Stimulated activated CD8-positive, alpha-beta memory T cell treated with anti-CD3 and anti-CD28 coated beads, Interleukin-7, amount 100 ng/mL, for 24 hours (primary cell): ENCODE data around the gene NTHL1.

ENCODE experiments used
- DNase-seq: peaks from one replicate; pipeline ENCODE4 v3.0.0-alpha.2; 2020; ENCODE audit warnings: low read depth

NTHL1 gene

DNA sequence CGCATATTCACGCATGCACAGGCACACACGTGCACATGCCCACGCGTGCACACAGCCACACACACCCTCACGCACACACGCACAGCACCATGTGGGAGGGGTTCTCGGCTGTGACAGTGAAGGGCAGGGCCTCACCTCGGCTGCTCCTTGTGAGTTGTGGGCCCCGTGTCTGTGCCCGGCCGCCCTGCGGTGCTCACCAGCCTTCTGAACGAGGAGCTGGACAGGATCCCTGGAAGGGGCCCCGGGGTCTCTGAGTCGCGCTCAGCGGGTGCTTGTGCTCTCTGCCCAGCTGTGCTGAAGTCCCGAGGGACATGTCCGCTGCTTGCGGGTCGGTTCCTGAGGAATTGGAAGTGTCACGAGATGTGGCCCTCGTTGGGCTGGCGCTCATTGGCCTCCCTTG, 16.2 kb upstream of the NTHL1 start:
- DNase-seq, result no peak

DNA sequence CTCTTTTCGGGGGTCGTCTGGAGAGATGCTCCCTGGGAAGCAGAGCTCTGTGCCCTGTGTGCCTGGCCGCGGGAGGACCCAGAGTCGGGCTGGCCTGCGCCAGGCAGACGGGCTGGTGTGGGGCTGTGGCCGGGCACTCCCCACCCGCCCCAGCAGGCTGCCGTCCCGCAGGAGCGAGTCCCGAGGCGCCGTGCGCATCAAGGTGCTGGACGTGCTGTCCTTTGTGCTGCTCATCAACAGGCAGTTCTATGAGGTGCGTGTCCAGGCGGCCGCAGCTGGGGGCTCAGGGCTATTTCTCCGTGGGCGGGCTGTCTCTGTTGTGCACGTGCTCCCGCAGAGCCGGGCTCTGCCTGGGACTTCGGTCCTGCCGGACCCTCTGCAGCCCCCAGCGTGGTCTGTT, 15.2 kb upstream of the NTHL1 start:
- DNase-seq, result no peak

DNA sequence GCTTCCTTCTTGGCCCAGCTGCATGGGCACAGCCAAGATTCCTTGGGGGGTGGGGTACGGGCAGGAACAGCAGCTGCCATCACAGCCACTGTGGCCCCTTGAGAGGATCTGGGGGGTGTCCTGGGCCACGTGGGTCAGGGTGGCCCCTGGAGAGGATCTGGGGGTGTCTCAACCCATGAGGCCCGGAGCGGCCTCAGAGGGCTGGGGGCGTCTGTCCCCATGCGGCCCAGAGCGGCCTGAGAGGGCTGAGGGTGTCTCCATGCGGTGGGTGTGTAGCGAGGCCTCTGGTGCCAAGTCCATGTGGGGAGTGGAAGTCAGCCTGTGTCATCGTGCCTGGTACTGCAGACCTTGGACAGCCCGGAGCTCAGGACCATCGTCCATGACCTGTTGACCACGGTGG, 13.9 kb upstream of the NTHL1 start:
- DNase-seq, result no peak

DNA sequence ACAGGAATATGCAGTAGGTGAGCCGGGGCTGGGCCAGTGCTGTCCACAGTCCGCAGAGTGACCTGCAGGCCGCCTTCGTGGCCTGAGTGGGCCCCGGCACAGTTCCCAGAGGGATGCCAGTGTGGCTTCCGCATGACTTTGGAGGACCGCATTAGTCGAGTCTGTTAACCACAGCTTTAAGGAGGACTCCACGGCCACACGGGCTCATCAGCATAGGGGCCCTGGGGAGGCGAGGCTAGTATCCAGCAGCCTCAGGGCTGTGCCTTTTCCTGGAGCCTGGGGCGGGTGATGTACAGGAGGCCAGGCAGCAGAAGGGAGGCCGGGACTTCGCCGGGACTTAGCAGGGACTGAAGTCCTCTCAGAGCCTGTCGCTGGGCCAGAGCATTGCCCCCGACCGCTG, 13.4 kb upstream of the NTHL1 start:
- DNase-seq, result no peak

DNA sequence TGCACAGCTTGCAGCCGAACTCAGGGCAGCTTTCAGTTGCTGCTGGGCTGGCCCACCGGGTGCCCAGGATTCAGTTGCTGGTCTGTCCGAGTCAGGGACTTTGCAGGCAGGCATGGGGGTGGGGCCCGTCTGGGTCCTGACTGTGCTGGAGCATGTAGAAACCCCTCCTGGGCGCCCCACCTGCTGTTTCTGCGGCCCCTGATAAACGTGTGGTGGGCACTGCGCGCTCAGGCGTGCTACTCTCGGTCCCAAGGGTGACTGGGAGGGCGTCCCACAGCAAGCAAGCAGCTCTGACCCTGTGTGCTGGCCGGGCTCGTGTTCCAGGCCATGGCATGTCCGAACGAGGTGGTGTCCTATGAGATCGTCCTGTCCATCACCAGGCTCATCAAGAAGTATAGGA, 12.7 kb upstream of the NTHL1 start:
- no peak for DNase-seq

DNA sequence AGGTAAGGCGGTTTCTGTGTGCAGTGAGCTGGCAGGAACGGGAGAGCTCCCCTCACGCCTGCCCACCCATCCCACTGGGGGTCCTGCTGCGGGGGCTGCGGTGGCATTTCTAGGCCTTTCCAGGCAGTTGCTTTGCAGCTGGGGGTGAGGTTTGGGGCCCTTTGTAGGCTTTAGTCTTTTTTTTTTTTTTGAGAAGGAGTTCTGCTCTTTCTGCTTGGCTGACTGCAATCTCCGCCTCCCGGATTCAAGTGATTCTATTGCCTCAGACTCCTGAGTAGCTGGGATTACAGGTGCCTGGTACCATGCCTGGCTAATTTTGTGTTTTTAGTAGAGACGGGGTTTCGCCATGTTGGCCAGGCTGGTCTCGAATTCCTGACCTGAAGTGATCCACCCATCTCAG, 11.2 kb upstream of the NTHL1 start:
- no peak for DNase-seq

DNA sequence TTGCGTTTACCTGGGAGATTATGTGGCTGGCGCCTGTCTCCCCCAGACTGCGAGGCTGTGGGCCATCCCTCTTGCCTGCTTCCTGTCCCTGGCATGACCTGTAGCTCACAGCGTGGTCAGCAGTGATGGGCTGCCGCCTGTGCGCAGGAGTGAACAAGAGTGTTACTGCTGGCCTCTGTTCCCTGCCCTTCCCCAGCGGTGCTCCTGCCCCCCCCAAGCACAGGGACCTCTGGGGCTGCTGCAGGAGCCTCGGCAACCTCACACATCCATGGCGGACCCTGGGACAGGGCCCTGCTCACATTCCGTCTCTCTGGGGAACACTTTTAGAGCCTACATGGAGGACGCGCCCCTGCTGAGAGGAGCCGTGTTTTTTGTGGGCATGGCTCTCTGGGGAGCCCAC, 10.8 kb upstream of the NTHL1 start:
- DNase-seq, result no peak

DNA sequence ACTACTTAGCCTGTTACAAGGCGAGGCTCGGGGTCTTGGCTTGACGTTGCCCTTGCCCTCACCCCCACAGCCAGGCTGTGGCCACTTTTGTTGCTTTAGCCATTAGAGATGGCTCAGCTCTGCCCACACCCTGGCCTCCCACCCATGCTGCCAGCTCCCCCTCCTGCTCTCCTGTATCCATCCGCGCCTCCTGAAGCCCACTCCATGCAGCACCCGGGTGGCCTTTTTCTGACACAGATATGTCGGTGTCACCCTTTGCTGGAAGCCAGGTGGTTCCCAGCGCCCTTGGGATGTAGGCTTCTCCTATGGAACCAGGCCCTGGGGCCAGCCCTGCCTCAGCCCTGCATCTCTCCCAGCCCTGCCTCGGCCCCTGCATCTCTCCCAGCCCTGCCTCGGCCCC, 9.8 kb upstream of the NTHL1 start:
- no peak for DNase-seq

DNA sequence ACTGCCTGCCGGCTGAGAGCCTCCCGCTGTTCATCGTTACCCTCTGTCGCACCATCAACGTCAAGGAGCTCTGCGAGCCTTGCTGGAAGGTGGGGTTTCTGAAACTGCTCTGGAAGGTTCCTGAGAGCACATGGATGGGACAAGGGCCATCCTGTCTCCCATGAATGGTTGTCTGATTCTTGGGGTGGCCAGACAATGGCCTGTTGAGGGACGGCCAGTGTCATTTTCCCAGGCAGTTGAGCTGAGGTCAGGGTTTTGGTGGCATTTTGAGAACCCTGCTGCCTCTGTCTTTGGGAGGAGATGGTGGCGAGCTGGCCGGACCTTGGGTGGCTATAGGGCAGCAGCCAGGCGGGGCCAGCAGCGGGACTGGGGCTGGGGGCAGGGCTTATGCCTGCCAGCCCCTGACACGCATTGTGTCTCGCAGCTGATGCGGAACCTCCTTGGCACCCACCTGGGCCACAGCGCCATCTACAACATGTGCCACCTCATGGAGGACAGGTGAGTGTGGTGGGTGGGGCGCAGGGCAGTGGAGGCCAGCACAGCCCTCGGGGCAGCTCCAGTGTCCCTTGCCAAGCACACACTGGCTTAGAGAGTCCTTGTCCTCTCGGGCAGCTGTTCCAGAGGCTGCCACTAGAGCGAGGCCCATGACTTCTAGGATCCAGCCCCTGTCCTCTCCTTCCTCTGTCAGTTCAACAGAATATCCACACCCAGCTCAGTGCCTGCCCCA, 9.2 kb upstream of the NTHL1 start:
- no peak for DNase-seq

DNA sequence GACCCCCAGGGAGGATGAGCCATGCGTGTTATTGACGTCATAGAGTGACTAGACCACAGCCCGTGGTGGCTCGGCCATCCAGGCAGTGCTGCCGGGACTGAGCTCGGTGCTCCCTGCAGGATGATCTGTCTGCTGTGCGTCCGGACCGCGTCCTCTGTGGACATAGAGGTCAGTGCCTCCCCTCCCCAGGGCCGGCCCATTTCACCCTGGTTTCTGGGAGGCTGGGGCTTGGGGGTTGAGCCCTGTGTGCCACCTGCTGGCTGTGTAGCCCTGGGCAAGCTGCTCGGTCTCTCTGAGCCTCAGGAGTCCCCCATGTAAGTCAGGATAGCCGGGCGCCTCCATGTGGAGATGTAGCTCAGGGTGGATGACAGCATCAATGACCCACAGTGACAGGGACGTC, 8.4 kb upstream of the NTHL1 start:
- no peak for DNase-seq

DNA sequence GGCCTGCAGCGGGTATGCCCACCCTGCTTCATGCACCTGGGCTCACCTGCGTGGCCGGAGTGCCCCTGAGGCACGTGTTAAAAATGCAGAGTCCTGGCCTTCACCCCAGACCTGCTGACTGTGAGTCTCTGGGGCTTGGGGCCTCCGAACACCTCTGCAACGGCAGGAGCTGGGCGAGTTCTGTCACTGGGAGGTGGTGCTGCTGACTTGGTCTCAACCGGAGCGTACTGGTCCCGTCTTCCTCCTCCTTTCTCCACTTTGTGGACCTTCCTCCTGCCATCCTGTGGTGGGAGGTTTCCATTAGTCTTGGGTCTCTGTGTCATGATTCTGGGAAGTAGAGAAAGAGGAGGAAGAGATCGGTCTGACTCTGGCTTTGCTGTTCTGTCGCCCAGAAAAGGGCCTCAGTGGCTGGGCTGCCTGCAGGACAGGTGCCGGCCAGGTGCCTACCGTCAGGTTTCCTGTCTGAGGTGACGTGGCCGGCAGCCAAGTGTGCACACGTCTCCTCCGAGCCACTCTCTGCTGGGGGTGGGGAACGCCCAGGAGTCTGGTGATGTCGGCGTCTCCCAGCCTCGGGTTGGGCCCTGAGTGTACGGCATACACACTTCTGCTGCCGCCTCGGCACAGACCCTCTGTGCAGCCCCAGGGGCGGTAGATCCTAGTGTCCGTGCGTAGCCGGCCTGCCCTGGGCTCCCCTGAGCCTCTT, 7.1 kb upstream of the NTHL1 start:
- DNase-seq, result no peak

DNA sequence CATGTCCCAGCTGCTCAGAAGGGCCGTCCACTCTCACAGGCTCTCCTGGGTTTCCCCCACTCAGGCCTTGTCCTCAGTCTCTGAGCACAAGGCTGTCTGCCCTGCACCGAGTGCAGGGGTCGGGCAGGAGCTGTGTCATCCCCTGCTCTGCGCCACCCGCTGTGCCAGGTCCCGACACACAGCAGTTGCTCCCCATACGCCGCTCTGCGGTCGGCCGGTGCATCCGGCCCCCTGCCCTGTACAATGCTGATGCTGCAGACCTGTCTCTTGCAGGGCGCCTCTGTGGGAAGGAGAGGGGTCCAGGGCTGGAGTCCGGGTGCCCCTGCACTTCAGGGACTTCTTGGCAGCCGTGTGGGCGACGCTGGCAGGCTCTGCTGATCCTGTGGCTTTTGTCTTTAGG, 6.3 kb upstream of the NTHL1 start:
- no peak for DNase-seq

DNA sequence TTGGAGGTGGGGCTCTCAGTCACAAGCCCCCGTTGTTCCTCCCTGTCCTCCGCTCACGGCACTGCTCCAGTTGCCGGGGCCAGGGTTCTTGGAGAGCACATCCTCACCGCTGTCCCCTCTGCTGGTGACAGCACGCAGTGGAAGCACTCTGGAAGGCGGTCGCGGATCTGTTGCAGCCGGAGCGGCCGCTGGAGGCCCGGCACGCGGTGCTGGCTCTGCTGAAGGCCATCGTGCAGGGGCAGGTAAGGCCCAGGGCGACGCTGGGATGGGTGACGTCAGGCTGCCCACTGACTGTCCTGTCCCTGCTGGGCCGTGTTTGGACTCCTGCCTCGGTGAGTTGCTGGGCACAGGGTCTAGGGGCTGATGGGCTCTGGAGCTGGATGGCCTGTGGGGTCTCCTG, 5.6 kb upstream of the NTHL1 start:
- DNase-seq, result no peak

DNA sequence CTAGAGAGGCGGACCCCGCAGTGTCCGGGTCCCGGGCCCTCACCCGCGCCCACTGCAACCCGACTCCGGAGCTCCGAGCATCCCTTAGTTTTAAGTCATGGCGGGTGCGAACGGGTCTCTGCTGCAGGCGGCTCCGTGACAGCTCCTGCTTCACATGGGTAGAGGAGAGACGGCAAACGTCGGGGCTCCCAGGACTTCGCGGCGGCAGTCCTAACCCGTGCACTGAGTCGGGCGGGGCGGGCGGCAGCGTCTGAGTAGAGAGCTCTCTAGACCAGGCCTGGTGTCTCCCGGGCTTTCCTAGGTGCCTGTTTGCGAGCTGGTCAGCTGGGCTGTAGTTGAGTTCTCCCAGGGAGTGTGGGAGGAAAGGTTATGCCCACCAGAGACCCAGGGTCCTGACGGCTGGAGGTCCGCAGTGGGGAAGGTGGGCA, 496 bp upstream of the NTHL1 start:
- no peak for DNase-seq

DNA sequence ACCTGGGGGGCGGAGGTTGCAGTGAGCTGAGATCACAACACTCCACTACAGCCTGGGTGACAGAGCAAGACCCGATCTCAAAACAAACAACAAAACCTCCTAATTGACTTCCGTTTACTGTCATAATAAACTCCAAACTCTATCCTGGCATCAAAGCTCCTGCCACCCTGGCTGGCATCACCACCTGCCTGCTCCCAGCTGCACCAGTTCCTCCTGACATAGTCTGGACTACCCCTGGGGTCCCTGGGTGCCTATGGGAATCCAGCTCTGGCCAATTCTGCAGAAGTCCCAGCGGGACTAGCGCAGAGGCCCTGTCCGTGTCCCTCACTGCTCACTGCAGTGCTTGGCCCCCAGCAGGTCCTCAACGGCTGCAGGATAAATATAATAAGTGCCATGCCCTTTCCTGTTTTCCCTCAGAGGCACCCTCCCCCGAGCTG, 723 bp downstream of the NTHL1 start:
- DNase-seq, result no peak

DNA sequence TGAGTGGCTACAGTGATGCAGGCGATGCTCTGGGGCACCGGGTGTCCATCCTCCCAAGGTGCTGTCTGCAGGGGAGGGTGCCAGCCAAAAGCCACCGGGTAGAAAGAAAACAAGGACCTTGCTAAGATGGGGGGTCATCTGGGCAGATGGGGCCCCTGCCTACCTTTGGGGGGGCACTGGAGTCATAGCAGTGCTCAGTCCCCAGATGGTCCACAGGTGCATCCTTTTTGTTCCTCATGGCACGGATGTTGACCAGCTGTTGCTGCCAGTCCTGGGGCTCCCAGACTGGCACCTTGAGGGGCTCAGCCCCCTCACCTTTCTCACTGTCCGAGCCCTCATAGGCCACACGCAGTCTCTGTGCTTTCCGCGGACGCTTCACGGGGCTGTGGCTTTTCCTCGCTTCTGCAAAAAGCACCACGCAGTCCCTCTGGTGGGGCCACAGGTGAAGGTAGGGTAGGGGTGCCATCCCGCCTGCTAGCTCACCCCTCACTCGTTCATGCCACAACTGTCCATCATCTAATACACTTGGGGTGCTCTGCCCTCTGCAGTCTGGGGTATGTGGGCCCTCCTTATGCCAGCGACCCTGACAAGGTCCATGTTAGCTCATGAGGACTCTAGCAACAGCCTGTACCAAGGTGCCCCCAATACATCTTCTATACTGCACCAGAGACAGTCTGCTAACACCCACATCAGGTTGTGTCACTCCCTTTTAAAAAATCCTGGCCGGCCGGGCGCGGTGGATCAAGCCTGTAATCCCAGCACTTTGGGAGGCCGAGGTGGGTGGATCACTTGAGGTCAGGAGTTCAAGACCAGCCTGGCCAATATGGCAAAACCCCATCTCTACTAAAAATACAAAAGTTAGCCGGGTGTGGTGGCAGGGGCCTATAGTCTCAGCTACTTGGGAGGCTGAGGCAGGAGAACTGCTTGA, 1.4 kb downstream of the NTHL1 start:
- no peak for DNase-seq

DNA sequence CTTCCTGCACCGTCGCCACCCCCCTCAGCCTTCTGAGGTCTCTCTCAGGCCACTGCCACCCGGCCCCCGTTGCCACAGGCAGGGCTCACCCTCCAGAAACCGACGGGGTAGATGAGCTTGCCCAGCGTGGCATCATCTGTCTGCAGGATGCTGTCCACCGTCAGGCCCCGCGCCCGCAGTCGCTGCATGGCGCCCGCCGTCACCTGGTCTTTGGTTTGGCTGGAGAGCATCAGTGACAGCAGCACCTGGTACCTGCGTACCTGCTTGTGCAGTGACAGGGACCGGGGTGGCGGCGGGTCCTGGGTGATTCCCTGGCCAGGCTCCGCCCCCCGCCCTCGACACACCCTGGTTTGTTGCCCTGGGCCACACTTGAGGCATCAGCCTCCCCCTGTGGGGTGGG, 3.1 kb downstream of the NTHL1 start:
- no peak for DNase-seq

DNA sequence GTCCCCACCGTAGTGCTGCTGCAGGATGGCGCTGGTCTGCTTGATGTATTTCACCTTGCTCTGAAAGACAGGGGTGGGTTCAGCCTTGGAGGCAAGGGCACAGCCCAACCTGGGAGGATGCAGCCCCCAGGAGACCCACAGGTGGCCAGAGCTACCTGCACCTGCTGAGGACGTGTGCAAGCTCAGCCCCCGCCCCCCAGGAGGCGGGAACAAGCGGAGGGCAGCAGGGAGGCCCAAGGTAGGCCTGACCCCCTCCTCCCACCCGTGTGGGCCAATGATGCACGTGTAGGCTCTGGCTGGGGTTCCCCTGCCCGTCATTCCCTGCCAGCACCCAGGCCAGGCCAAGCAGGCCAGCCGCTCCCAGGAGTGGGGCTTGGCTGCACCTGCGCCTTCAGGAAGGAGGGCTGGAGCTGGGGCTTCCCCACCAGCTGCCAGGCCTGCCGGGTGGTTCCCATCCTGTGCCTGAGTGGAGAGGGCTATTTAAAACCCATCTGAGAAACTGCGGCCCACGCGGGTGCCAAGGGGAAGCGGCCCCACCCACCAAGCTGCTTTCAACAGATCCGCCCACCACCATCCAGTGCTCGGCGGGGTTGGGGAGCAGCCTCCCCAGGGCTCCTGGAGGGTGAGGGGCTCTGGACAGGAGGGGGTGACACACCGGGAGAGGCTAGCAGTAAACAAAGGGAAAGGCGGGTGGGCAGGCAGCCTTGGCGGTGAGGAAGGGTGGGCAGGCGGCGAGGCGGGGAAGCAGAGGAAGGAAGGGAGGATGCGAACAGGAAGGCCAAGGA, 3.8 kb downstream of the NTHL1 start:
- DNase-seq, result no peak

DNA sequence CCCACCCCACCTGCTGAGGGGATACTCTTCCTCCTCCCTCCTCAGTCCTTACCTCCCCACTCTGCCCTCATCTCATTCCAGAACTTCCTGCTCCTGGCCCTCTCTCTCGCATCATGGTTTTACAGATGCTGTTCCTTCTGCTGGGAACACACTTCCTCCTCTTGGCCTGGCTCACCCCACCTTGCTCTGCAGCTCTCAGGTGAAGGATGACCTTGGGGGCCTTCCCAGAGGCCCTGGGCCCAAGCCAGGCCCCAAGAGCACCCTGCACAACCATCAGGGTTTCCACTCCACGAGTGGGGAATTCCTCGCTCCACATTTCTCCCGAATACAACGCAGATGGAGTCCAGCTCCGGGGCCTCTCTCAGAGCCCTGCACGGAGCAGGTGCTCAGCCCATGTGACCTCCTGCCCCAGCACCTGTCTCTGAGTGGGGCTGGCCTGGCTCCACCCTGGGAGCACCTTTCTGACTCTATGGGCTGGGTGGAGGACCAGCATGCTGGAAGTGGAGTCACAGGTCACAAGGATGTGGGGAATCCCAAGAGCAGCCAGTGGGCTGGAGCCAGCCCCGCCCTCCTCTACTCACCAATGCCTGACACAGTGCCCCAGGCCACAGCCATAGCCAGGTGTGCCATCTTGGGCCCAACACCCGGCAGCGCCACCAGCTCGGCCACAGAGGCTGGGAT, 4.5 kb downstream of the NTHL1 start:
- DNase-seq, result no peak

DNA sequence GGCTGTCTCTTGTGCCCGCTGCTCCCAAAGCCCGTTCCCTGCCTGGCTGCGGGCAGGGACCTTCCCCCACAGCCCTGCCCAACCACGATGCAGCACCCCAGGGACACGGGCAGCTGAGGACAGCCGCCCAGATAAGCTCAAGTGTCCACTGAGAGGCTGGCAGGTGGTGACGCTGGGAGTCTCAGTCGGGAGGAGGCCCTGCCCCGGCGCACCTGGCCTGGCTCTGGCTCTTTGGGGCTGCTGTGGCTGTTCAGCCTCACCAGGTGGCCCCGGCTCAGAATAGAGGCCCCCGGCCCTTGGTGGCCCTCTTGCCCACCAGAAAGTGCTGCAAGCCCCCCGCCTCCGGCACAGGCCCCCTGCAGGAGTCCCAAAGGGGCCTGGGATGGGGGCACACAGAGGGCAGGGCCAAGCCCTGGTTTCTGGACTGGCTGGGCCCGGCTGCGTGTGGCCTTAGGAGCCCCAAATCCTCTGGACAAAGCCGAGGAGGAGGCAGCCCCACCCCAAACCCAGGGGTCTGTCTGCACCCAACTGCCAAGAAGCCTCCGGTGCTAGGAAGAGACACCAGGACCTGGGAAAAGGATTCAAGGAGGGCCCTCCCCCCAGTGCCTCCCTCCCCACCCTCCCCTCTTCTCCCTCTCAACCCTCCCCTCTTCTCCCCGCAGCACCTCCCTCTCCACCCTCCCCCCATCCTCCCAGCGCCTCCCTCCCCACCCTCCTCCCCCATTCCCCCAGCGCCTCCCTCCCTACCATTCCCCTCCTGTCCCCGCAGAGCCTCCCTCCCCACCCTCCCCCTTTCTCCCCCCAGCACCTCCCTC, 5.3 kb downstream of the NTHL1 start:
- no peak for DNase-seq
